HT1080 (cell line): ENCODE results near the gene NFE2L1. TPM values are rescaled to one million over a fixed set of nuclear protein-coding genes. Genes with fewer than 3 reads are reported as not detected.
"Not testable (repeated sequence)": the region's sequence is repeated elsewhere in the genome, so short reads cannot be mapped to it uniquely, and the experiment has no call there.

Experiments
- DNase-seq: peaks from one replicate; pipeline ENCODE4 v3.0.0-alpha.2; 2015; ENCODE audit warnings: low read depth
- total RNA-seq: library from RNA; depleted of rRNA; stranded (reverse); fragments of >200 nt; shearing (Covaris generic); gene quantifications from 2 replicates; pipeline ENCODE4 v1.2.3, GENCODE V29; 2014

The NFE2L1 gene
- total RNA-seq, 1 experiment from 2014 or later, result 59.4 TPM

DNA sequence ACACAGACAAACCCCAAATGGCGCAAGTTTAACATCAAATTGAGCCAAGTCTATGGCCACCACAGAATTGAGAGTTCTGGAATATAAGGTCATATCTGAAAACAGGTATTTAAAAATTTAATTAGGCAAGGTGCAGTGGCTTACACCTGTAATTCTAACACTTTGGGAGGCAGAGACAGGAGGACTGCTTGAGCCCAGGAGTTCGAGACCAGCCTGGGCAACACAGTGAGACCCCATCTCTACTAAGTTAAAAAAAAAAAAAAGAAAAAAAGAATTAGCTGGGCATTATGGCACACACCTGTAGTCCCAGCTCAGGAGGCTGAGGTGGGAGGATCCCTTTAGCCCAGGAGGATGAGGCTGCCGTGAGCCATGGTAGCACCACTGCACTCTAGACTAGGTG, 19.1 kb downstream of the NFE2L1 start:
- no peak for DNase-seq

DNA sequence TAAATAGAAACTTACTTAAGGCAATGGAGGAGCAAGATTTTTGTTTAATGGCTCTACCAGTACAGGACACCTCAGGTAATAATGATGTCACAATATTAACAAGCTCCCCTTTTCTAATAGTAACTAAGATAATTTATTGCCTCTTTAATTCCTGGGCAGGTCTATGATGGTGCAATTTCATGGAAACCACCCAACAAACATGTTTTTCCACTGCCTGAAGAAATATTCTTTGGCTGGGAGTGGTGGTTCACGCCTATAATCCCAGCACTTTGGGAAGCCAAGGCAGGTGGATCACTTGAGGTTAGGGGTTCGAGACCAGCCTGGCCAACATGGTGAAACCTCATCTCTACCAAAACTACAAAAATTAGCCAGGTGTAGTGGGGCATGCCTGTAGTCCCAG, 19.6 kb downstream of the NFE2L1 start:
- DNase-seq, result not testable (repeated sequence)

DNA sequence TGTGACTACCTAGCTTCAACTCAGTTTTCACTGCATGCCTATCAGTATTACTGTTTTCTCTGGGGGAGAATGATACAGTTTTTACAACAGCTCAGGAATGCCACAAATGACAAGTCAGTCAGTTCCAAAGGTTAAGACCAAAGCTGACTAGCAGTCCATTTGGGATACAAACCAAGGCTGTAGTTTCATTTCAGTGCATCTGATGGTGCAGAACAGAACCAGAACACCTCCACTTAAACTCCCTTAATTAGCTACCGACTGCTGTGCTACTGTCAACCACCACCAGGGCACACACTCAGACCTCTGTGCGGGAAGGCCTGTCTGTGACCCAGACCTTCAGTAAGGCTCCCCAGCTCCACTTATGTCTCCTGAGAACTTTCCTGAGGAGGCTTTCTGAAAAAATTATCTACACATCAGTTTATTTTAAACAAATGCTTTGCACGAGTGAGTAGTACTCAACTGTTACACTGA, 20.4 kb downstream of the NFE2L1 start:
- DNase-seq, result no peak

DNA sequence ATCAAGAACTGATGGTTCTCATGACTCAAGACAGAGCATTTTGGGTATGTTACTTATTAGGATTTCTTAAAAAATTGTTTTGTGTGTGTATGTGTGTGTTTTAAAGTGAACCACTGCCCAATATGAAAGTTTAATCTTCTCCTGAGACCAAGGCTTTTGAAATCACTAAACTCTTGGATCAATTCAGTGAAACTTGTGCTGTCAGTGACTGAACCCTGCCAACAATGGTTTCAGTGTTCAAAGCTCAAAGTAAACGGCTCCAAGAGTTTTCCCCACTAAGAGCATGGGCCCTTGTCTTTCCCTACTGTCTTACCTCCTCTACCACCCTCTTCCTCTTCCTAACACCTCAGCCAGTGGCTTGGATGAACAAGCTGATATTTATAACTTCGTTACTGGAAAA, 22.0 kb downstream of the NFE2L1 start:
- no peak for DNase-seq

DNA sequence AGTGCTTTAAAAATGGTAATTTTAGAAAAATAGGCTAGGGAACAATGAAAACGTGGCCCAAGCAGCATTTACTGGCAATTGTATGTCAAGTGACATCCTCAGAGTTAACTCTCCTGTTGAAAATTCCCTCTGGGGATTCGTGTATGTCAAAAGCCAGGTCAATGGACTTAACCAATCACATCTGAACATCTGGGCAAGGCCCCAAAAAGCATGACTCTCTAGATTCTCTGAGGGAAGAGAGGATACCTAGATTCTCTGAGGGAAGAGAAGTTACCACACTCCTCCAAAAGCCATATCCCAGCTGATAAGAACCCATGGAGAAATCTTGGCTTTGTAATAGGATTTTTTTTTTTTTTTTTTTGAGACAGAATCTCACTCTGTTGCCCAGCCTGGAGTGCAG, 23.5 kb downstream of the NFE2L1 start:
- no peak for DNase-seq

DNA sequence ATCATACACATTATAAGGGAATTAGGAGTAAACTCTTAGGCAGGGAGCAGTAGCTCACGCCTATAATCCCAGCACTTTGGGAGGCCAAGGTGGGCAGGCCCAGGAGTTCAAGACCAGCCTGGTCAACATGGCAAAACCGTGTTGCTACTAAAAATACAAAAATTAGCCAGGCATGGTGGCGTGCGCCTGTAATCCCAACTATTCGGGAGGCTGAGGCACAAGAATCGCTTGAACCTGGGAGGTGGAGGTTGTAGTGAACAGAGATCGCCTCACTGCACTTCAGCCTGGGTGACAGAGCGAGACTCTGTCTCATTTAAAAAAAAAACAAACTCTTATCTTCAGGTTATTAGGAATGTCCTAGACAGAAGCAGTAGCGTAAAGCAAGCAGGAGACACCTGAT, 24.7 kb downstream of the NFE2L1 start:
- not testable (repeated sequence) for DNase-seq

DNA sequence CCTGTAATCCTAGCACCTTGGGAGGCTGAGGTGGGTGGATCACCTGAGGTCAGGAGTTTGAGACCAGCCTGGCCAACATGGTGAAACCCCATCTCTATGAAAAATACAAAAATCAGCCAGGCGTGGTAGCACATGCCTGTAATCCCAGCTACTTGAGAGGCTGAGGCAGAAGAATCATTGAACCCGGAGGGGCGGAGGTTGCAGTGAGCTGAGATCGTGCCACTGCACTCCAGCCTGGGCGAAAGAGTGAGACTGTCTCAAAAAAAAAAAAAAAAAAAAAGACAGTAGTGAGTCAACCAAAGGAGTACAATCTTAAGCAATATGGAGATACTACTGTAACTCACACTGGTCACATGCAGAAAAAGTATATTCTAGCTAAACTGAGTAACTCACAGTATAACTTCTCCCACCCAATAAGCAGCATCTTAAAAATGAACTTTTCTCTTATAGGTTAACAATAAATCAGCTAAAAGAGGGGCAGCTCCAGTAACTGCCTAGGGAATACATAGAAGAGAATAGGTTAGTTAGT, 25.5 kb downstream of the NFE2L1 start:
- not testable (repeated sequence) for DNase-seq

DNA sequence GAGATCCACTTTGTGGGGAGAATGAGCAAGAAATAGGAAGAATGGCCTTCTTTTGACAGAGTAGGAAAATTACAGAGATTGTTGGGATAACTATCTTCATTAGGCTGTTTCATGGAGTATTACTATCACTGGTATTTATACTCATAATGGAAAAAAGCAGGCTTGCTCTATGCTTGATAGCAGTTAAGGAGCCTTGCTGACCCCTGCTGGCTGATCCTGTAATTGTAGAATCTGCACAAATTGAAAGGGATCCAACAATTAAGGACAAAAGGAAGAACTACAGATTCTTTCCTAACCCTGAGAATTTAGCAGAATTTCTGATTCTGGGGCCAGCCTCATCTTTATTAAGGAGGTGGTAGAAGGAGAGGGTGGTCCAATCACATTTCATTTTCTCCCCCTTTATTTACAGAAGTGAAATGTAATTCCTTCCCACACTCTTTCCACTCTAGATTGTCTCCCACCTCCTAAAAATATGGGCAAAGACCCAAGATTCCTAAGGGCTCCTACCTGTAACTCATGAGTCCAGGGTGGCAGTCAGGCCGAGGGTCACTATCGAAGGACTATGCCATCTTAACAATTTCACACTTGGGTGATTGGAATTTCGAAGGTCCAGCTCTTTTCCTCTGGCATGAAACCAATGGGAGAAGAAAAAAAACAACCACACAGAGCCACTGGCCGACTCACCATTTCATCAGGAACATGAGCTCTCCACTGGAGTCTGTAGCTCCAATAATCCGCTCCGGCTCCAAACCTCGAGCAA, 26.3 kb downstream of the NFE2L1 start:
- peak; percentile 71 for DNase-seq

DNA sequence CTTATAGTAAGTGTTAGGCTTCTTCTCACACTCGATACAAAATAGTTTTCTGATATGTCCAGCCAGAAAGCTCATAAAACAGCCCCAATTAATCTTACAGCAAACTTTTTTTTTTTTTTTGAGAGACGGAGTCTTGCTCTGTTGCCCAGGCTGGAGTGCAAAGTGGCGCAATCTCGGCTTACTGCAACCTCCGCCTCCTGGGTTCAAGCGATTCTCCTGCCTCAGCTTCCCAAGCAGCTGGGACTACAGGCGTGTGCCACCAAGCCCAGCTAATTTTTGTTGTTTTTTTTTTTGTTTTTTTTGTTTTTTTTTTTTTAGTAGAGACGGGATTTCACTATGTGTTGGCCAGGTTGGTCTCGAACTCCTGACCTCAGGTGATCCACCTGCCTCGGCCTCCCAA, 29.0 kb downstream of the NFE2L1 start:
- not testable (repeated sequence) for DNase-seq

DNA sequence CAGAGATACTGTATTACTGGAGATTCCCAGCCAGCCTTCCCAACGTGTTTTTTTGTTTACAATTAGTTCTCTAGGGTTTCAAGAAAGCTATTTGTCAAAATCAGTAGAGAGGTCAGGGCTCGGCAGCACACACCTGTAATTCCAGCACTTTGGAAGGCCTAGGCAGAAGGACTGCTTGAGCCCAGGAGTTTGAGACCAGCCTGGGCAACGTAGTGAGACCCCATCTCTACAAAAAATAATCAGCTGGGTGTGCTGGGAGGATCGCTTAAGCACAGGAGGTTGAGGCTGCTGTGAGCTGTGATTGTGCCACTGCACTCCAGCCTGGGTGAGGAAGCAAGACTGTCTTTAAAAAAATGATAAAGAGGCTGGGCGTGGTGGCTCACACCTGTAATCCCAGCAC, 33.7 kb downstream of the NFE2L1 start:
- DNase-seq, result no peak

DNA sequence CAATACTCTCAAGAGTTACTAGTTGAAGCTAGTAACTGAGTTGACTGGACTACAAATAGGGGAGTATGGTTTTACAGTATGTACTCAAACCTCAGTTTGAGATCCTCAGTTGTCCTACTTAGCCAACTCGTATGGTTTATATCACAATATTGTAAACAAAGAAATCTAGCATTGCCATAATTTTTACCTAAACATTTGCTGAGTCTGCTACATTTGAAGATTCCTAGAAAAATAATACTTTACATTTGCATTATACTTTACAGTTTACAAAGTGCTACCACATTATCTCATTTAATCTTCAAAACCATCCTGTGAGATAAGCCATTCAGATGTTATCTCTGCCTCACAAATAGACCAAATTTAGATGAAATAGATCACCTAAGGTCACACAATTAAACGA, 36.8 kb downstream of the NFE2L1 start:
- DNase-seq, result no peak

DNA sequence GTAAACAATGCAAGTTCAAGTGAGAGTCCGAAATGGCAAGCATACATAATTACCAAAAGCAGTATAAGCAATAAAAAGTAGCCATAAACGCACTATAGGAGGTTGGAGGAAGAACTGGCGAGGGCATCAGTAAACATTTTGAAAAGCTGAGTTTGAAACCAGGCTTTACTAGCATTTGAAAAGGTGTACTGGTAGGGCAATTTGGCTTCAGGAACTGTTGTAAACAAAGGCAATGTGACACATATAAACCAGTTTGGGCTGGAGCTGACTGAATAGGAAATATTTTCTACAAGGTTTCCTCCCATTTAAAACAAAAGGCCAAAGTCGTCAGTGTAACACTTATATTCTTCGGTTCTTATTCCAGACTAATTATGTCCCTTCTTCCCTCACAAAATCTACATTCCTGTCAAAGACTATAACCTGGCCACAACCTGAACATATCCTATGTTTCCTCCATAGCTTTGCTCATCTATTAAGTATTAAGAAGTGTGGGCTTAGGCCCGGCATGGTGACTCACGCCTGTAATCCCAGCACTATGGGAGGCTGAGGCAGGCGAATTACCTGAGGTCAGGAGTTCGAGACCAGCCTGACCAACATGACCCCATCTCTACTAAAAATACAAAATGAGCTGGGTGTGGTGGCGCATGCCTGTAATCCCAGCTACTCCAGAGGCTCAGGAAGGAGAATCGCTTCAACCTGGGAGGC, 45.3 kb downstream of the NFE2L1 start:
- DNase-seq, result no peak

DNA sequence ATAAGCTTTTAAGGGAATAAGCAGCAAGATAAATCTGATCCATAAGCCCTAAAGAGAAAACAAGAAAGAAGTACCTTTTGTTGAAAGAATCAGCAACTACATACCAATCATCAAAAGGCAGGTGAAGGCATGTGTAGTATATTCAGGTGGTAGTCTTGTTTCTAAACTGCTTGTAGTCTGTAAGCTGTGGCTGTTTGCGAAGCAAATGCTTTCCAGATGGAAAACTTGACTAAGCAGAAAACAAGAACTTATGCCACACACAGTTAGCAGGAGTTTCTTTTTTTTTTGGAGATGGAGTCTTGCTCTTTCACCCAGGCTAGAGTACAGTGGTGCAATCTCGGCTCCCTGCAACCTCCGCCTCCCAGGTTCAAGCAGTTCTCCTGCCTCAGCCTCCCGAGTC, 47.5 kb downstream of the NFE2L1 start:
- DNase-seq, result no peak

DNA sequence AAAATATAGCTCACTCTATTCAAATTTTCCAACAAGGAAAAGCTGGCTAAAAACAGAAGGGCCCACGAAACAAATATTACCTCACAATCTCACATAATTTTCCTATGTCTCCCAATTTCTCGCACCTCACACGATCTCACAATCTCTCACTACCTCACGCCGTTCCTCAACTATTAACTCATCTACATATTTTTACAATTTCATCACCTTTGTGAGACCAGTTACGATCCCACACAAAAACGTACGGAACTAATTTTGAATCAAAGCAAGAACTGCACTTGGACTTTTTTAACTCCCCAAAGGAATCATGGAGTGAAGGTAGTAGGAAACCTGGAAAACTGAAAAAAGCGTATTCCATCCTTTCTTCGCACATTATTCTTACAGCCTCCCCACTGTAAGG, 52.0 kb downstream of the NFE2L1 start:
- DNase-seq, result no peak

DNA sequence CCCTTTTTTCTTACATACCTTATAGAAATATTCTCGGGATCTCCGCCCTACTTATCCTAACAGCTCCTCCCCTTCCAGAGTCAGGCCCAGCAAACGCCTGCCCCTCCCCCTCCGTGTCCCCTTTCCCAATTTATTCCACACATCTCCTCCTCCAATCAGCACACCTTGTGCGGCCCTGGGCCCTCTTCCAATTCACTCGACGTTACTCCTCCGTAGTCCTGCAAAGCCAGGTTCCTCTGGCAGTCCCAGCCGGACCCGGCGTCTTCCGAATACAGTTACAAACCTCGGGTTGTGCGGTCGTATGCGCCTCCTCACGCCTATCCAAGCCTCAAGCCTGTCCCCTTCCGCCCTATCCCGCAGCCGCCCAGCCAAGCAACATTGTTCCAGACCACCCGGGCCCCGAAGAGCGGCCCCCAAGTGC, 52.4 kb downstream of the NFE2L1 start:
- DNase-seq, result peak; percentile 67

DNA sequence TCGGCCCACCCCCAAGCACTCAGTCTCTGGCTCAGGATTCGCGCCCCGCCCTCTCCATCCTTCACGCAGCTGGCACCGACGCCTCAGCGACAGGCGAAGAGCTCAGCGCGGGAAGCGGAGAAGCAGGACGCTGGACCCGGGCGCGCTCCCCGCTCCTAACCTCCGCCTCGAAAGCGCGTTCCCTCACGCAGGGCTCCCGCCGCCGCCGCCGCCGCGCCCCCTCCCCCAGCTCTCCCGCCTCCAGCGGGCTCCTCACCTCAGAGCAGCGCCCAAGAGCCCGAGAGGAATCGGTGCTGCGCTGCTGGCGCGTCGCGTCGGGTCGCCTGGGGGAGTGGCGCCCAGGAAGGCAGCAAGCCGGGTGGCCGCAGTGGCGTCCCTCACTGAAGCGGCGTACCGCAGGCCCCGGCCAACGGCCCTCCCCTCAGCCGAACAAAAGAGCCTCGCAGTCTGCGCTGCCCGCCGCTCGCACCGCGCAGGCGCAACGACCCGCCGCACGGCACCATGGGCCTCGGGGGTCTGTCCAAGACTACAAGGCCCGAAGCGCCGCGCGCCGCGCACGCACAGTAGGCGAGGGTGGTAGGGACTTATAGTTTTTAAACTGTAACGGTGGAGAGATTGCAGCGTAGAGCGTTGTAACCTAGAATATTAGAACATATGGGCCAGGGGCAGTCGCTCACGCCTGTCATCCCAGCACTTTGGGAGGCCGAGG, 53.0 kb downstream of the NFE2L1 start, which contains the start of gene CBX1:
Gene CBX1, minus strand, starts transcription at position 467 of the 709 bp plus-strand sequence. CDS start 24,474 bp downstream, outside the sequence.
- DNase-seq, result peak; percentile 95

DNA sequence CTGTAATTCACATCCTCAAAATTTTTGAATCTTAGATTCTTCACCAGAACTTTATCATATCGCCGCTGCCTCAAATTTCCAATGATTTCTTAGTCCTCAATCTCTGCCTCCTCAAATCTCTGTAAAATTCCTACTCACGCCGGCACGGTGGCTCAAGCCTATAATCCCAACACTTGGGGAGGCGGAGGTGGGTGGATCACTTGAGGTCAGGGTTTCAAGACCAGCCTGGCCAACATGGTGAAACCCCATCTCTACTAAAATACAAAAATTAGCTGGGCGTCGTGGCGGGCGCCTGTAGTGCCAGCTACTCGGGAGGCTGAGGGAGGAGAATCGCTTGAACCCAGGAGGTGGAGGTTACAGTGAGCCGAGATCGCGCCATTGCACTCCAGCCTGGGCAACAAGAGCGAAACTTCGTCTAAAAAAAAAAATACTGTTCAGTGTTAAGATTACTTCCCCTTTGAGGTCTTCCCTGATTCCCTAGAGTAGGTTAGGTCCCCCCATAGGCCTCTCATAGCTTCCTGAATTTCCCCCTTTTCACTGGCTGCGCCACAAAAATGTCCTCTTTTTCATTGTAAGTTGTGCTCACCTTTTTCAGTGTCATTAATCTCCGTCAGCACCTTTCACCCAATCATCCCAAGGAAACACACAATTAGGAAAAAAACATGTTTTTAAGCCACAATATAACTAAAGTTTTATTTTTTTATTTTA, 54.0 kb downstream of the NFE2L1 start:
- no peak for DNase-seq

DNA sequence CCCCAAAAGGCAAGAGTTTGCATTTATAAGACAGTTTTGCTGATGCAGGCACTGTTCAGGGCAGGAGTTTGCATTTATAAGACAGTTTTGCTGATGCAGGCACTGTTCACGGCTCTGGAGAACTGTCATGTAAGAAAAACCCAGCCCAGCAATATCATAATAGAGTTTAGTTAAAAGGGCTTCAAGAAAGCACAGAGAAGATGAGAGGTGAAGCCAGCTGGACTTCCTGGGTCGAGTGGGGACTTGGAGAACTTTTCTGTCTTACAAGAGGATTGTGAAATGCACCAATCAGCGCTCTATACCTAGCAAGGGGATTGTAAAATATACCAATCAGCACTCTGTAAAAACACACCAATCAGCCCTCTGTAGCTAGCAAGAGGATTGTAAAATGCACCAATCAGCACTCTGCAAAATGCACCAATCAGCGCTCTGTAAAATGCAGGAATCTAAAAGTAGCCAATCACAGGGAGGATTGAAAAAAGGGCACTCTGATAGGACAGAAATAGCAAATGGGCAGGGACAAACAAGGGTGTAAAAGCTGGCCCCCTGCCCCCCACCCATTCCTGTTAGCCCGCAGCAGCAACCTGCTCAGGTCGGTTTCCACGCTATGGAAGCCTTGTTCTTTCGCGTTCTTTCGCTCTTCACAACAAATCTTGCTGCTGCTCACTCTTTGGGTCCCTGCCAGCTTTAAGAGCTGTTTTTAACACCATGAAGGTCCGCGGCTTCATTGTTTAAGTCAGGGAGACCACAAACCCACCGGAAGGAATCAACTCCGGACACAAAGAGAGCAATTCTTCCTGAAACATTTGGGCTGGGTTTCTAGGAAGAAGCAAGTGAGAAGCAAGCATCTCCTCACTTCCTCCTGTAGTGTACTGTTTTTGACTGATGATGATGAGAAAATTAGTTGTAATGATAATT, 54.9 kb downstream of the NFE2L1 start:
- DNase-seq, result peak; percentile 23

DNA sequence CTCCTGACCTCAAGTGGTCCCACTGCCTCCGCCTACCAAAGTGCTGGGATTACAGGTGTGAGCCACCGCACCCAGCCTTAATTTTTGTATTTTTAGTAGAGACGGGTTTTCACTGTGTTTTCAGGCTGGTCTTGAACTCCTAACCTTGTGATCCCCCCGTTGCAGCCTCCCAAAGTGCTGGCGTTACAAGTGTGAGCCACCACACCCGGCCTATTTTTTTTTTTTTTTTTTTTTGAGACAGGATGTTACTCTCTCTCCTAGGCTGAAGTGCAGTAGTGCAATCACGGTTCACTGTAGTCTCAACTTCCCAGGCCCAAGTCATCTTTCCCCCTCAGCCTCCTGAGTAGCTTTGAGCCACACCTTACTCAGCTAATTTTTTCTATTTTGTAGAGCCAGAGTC, 56.3 kb downstream of the NFE2L1 start:
- DNase-seq, result no peak

DNA sequence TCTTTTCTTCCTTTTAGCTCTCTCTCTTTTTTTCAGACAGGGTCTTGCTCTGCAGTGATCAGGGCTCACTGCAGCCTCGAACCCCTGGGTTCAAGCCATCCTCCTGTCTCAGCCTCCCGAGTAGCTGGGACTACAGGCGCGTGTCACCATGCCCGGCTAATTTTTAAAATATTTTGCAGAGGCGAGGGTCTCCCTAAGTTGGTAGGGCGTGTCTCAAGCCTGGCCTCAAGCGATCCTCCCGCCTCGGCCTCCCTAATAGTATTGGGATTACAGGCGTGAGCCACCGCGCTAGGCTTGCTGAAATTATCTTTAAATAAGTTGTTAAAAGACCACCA, 58.6 kb downstream of the NFE2L1 start:
- DNase-seq, result no peak
